Fibroblast of the aortic adventitia (primary cell): ENCODE measurements around the gene COPG1. TPM values are rescaled to one million over a fixed set of nuclear protein-coding genes. Genes with fewer than 3 reads are reported as not detected.

Experiments
- DNase-seq: peaks from one replicate; pipeline ENCODE4 v3.0.0-alpha.2; 2010; ENCODE audit warnings: low read depth
- H3K4me3 ChIP-seq: 2 replicates; pipeline ENCODE4 v1.5.1; 2011; ENCODE audit warnings: low read depth, mild to moderate bottlenecking, control low read depth, low read length, moderate library complexity
- CTCF ChIP-seq: IDR thresholded peaks from 2 replicates; pipeline ENCODE4 v1.5.1; 2011; ENCODE audit warnings: mild to moderate bottlenecking, low read length, control low read depth, inconsistent platforms; ENCODE audit not compliant: insufficient read depth
- total RNA-seq: library from RNA; depleted of rRNA; stranded (reverse); fragments of >200 nt; gene quantifications from 2 replicates; pipeline ENCODE4 v1.2.3, GENCODE V29; 2012; ENCODE audit warnings: low replicate concordance

COPG1 gene
- total RNA-seq, 1 donor: 235 TPM

GRCh38 chr3:129313415-129313664, 63.9 kb downstream of the COPG1 start:
- TF ChIP-seq CTCF: no peak
- no peak overlapping the region for H3K4me3 ChIP-seq
- no peak for DNase-seq

- peak overlapping the region; percentile 90 for H3K4me3 ChIP-seq
- peak; percentile 22 for DNase-seq
- TF ChIP-seq CTCF: no peak
These were observed 64.4 kb downstream of the COPG1 start for GRCh38 chr3:129313665-129314385.

GRCh38 chr3:129314386-129315222, 65.2 kb downstream of the COPG1 start:
- no peak for TF ChIP-seq CTCF
- DNase-seq: peak; percentile 86
- peak overlapping the region; percentile 90 for H3K4me3 ChIP-seq

GRCh38 chr3:129315223-129315997, 66.0 kb downstream of the COPG1 start:
- peak; percentile 33 for DNase-seq
- no peak for TF ChIP-seq CTCF
- H3K4me3 ChIP-seq: peak overlapping the region; percentile 90

- TF ChIP-seq CTCF: no peak
- DNase-seq: no peak
- H3K4me3 ChIP-seq: peak overlapping the region; percentile 90
These were observed 66.5 kb downstream of the COPG1 start for GRCh38 chr3:129315998-129316247.

GRCh38 chr3:129316248-129317013, 67.0 kb downstream of the COPG1 start:
- peak; percentile 86 for DNase-seq
- peak; percentile 45 for TF ChIP-seq CTCF
- peak overlapping the region; percentile 90 for H3K4me3 ChIP-seq
